HG03520 (cell line): ENCODE results near the gene CNTNAP2.

ENCODE experiments used
- ATAC-seq: cut with Tn5 transposase; IDR thresholded peaks from one replicate; pipeline ENCODE4 v1.9.1; 2021; ENCODE audit warnings: mild to moderate bottlenecking, moderate library complexity; ENCODE audit not compliant: unreplicated experiment

The CNTNAP2 gene

GRCh38 chr7:146966274-146966673 is 849.7 kb downstream of the CNTNAP2 start:
- no peak for ATAC-seq

GRCh38 chr7:146982482-146982881 is 865.9 kb downstream of the CNTNAP2 start:
- ATAC-seq = no peak

- ATAC-seq = no peak
These were observed 875.0 kb downstream of the CNTNAP2 start for GRCh38 chr7:146991596-146991995.

- ATAC-seq = no peak
These were observed 877.2 kb downstream of the CNTNAP2 start for GRCh38 chr7:146993764-146994163.

- ATAC-seq = no peak
These were observed 891.9 kb downstream of the CNTNAP2 start for GRCh38 chr7:147008530-147008929.

GRCh38 chr7:147012666-147013065 is 896.1 kb downstream of the CNTNAP2 start:
- ATAC-seq = no peak

DNA sequence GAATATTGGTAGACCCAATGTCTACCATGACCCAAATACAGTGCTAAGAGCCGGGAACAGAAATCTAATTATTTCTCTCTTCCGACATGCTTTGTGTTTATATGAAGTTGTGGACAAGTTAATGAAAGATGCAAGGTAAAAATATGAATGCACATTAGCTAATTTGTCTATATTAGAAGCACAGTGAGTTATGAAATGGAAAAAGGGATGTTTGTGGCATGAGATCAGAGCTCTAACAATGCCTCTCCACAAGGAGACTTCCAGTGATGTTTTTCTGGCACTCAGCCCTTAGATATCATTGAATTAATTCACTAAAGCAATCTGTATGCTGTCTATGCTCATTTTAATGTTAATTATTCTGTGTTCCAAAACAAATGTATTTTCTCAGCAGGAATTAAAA is 897.2 kb downstream of the CNTNAP2 start:
- no peak for ATAC-seq

DNA sequence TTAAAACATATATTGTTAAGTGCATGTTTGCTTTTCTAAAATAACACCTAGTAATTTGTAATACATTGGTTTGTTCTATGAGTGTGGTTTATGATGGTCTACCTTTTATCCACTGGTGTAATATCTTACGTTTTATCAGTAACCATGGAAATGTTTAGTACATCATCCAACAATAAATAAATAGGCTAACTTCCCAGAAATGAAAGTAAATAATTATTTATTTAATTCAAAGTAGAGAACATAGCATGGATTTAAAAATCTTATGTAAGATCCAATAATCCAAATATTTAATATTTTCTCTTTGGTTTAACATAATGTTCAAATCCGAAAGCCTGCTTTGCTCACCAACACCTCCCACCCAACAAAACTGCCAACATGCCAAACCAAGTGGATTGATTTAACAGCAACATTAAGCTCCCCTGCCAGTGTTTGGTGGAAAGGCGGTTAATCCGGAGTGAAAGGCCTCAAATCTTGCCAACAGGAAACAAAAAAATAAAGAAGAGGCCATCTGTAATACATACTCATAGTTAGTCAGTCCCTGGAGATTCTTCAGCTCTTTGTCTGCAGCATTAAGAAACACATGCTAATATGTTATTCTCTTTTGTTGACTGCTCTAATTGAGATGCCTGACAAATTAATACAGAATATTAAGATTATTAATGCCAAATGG is 897.8 kb downstream of the CNTNAP2 start:
- ATAC-seq = no peak

DNA sequence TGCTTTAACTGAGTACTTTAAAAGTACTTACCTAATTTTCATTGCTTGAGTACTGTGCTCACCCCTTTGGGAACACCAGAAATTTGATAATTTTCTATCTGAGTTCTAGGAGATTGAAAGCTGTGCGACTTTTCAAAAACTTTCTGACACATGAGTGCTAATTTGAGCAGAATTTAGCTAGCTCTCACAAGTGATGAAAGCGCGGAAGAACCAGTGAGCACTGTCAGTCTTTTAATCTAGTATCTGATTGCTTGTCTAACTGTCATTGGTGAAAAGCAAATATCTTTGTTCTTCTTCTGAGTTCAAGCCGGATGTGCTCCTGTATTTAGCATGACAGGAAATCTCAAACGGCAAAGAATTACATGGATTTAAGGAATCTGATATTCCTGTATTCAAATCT is 899.4 kb downstream of the CNTNAP2 start:
- ATAC-seq = no peak

DNA sequence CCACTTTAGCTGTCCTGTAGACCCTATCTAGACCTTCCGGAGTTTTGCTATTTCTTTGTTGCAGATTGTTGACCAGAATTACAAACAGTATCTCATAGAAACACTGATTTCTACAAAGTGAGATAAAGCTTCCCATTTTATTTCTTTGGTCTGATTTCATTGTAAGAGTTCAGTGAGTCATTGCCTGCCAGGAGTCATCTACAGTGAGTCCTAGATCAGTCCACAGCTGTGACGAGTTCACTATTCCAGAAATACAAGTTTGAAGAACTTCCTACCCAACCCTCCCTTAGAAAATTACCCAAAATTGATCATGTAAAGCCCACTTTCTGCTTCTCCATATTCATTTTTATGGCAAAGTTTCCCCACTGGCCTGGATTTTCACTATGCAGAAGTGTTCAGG is 905.5 kb downstream of the CNTNAP2 start:
- no peak for ATAC-seq

- ATAC-seq = no peak
These were observed 906.8 kb downstream of the CNTNAP2 start for GRCh38 chr7:147023440-147023839.

DNA sequence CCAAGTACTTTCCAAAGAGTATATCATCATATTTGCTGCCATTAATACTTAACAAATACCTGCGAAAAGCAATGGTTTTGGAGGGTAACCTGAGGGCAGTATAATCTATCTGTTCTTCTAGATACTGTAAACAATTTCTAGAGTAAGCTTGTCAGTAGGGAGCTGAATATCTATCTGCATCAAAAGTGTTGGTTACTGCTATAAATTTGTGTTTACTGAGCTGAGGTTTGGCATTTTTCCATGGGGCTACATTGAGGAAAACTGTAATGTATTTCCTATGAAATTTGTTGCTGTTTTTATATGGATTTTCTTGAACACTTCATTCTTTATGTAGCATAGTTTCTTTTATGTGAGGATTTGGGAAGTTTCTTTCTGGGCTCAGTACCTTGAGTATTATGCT is 913.4 kb downstream of the CNTNAP2 start:
- no peak for ATAC-seq

- no peak for ATAC-seq
These were observed 917.0 kb downstream of the CNTNAP2 start for GRCh38 chr7:147033641-147034040.

DNA sequence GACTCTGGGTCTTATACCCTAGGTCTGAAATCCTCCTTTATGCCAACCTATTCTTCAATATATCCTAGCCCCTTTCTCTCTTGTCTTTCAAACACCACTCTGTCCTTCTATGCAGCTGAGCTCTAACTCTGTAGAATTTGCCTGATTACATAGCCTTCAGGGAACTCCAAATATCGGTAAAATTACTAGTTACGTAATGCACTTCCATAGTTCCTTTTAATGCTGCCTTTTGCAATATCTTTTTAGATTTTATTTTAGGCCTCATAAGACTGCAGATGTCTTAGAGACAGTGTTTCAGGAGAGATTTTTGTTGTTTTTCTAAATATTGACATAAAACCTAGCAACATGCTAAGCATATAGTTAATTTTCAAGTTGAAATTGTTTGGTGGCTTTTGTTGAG is 924.8 kb downstream of the CNTNAP2 start:
- ATAC-seq = no peak

GRCh38 chr7:147044941-147045340 is 928.3 kb downstream of the CNTNAP2 start:
- ATAC-seq = no peak

DNA sequence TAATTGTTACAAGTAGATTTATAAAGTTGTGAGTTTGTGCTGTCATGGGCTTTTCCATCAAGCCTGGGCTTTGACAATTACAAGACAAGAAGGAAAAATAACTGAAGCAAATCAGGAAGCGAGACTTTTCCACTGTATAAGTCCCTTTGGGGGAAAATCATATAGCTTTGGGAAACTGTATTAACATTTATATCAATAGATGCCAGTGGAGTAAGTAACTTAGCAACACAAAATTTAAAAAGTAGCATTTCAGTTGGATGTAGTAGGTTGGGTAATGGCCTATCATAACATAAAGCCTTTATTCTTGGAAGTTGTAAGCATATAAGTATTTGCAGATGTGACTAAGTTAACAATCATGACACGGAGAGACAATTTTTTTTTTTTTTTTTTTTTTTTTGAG is 931.1 kb downstream of the CNTNAP2 start:
- no peak for ATAC-seq

GRCh38 chr7:147048864-147049263 is 932.3 kb downstream of the CNTNAP2 start:
- ATAC-seq = no peak

- ATAC-seq = no peak
These were observed 936.2 kb downstream of the CNTNAP2 start for GRCh38 chr7:147052818-147053217.

GRCh38 chr7:147053746-147054145 is 937.1 kb downstream of the CNTNAP2 start:
- no peak for ATAC-seq

GRCh38 chr7:147060070-147060469 is 943.5 kb downstream of the CNTNAP2 start:
- ATAC-seq = no peak

DNA sequence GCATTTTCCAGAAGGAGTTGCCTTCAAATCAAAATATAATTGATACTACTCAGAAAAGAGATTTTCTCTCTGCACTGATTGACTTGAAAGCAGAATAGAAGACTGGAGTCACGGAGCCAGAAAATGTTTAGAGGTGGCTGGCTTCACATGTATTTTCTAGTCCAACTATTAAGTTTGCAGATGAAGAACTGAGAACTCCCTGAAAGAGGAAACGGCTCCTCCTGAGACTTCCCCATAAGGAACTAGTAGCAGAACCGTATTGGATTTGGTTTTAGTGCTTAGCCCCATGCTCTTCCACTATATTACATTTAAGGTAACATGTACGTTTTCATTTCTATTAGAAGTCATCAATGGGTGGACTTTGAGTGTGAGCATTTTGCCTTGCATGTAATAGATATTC is 946.3 kb downstream of the CNTNAP2 start:
- ATAC-seq = no peak

GRCh38 chr7:147068842-147069241 is 952.2 kb downstream of the CNTNAP2 start:
- no peak for ATAC-seq

GRCh38 chr7:147069771-147070170 is 953.2 kb downstream of the CNTNAP2 start:
- no peak for ATAC-seq
